Prostate gland (tissue), 2 donors: ENCODE measurements around the gene MEGF10.
A peak's percentile ranks its signal among the peaks of the same experiment; 100 is the strongest.

Experiments used
- CTCF ChIP-seq, 4 experiments: fragments of 200-600 bp in 2 of 4; fragments of 450-650 bp in 2 of 4; sonication (generic) in 2 of 4; IDR thresholded peaks; 1 replicate in 3 of 4; 2 replicates in 1 of 4; pipeline ENCODE4 v1.5.1; 2016 to 2019; ENCODE audit warnings: antibody characterized with exemption in 4 of 4, mild to moderate bottlenecking in 2 of 4, moderate library complexity in 2 of 4
- POLR2A ChIP-seq: fragments of 450-650 bp; IDR thresholded peaks from one replicate; pipeline ENCODE4 v1.6.1; 2016; ENCODE audit warnings: antibody characterized with exemption, mild to moderate bottlenecking
- POLR2AphosphoS5 ChIP-seq: sonication (generic); formaldehyde crosslinking; IDR thresholded peaks from one replicate; pipeline ENCODE4 v1.6.1; 2017; ENCODE audit warnings: antibody characterized with exemption

- TF ChIP-seq CTCF (IDR thresholded peaks at IDR 0.05) (no peak), POLR2AphosphoS5 (peak; percentile 76), POLR2A (no peak)
Observed at GRCh38 chr5:127311781-127312525, 21.4 kb downstream of the MEGF10 start.
